ENCODE measurements around the gene PSME1.

The PSME1 gene

DNA sequence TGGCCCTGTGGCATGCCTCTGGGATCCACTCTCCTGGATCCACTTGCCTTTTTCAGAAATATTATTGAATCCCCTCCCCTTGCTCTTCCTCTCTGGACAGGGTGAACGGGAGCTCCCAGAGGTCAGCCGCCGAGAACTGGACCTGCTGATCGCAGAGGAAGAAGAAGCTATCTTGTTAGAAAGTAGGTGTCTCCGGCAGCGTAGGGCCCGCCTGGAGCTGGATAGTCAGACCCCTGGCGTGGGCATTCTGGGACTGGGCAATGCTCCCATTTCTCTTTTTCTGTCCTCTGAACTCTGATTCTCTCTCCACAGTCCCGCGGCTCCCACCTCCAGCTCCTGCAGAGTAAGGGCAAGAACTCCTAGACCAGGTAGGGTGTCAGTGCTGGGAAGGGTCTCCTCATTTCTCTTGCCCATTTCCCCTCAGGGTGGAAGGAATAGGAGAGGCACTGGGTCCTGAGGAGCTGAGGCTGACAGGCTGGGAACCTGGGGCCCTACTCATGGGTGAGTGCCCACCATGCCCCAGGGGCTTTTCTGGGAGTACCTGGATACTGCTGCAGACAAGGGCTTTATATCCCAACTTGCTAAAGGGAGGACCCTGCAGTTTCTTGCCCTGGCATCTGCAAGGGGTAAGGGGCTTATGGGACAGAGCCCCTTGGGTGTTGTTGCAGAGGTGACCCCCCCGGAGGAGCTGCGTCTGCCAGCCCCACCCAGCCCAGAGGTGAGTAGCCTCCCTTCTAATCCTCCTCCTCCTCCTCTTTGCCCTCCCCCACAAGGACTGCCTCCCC lies 41.2 kb downstream of the PSME1 start:
- no peak for DNase-seq

DNA sequence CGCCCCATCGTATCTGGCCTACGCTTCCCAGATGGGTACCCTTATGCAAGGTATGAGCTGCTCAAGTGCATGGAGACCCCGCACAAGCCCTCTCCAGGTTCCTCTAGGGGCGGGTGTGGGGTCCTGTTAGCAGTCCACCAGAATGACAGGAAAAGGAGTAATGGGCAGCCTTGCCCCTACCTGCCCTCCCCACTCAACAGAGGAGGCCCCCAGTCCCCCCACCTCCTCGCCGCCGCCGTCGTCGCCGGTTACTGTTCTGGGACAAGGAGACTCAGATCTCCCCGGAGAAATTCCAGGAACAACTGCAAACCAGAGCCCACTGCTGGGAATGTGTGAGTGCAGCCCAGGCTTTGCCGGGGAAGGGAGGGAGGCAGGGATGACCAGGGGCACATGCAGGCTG lies 41.9 kb downstream of the PSME1 start:
- no peak for DNase-seq

DNA sequence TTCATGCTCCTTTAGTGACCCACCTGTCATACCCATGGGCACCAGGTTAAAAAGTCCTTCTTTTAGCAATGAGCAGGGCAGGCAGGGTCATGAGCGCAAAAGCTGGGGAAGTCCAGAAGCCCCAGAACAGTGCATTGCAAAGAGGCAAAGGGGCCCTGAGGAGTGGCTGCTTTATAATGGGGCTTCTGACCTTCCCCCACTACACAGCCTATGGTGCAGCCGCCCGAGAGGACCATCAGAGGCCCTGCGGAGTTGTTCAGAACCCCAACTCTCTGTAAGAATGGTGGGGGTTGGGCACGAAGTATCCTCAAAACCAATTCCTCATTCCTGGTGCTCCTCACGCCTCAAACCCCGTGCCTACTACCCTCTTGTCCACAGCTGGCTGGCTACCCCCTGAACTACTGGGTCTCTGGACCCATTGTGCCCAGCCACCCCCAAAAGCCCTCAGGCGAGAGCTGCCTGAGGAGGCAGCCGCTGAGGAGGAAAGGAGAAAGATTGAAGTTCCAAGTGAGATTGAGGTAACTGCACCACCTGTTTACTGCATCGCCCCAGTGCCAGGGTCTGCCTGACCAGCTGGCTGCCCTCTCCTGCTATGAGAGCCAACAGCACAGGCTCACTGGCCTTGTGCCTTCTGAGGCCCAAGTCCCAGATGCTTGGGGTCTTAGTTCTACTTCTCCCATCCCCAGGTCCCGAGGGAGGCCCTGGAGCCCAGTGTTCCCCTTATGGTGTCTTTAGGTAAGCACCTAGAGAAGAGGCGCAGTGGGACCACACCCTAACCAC lies 42.6 kb downstream of the PSME1 start:
- DNase-seq, result no peak

DNA sequence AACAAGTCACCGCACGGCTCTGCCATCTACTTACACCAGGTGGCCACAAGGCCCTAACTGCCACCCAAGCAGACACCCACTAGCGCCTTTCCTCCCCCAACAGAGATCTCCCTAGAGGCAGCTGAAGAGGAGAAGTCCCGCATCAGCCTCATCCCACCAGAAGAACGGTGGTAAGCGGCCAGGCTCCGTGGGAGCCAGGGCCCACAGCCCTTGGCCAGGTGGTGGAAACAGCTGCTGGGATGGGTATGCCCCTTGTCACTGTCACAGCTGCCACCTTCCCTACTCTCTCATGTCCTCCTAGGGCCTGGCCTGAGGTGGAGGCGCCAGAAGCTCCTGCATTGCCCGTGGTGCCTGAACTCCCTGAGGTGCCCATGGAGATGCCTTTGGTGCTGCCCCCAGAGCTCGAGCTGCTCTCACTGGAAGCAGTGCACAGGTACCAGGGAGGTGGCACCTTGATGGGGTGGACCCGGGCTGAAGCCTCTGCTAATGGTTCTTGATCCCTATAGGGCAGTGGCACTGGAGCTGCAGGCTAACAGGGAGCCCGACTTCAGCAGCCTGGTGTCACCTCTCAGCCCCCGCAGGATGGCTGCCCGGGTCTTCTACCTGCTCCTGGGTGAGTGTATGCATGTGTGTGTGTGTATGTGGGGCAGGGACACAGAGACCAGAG lies 43.4 kb downstream of the PSME1 start:
- no peak for DNase-seq

DNA sequence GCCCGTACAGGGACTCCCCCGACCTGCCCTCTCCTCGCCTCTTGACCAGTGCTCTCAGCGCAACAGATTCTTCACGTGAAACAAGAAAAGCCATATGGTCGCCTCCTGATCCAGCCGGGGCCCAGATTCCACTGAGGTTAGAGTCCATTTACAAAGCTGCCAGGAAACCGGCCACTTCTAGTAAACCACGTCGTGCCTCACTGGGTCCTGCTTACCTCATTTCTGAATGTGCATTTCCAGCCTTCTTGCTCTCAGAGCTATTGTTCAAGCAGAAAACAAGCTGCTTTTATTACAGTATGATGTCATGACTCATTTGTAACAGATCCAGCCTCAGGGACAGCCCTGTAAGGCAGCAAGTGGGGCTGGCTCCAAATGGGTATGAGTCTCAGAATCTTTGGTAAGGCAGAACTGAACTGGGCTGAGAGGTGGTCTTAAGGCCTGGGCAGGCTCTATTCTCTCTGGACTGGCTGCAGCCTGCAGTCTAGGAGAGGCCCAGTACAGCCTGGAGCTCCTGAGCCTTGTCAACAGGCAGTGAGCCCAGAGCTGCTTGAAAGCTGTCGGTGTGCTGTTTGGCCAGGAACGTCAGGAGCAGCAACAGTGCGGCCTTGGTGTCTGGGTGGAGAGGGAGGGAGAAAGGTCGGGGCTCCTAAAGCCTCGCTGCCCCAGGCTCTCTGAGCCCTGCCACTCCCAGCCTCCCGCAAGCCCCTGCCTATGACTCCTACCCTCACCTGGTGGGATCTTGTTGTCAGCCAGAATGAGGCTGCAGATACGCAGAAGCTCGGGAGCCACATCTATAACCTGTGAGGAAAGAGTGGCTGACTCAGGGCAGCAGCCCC lies 44.2 kb downstream of the PSME1 start:
- DNase-seq, result no peak

DNA sequence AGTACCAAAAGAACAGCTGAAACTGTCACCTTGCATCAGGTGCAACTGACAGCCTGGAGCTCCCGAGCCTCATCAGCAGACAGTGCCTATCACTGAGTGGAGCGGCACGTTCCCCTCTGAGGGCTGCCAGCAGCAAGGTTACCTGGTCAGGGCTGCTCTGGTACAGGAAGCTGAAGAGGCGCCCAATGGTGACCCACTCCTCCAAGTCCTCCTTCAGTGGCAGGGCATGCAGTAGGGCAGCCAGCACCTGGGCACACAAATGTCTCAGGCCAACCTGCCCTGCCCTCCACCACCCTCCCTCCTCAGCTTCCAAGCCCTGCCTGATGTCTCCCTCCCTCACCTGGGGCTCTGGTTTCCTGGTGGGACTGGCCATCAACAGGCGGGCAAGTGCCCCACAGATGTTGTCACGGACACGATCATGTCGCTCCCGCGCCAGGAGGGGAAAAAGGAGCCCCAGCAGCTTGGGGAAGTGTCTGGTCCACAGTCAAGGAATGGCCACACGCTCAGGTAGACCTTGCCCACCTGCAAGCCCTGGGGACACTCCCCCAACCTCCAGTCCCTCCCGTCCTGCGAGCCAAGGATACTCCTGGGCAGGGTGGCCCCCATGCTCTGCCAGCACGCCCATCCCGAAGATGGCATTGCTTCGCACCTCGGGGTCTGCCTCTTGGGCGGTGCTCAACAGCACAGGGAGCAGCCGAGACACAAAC lies 45.5 kb downstream of the PSME1 start:
- DNase-seq, result no peak

DNA sequence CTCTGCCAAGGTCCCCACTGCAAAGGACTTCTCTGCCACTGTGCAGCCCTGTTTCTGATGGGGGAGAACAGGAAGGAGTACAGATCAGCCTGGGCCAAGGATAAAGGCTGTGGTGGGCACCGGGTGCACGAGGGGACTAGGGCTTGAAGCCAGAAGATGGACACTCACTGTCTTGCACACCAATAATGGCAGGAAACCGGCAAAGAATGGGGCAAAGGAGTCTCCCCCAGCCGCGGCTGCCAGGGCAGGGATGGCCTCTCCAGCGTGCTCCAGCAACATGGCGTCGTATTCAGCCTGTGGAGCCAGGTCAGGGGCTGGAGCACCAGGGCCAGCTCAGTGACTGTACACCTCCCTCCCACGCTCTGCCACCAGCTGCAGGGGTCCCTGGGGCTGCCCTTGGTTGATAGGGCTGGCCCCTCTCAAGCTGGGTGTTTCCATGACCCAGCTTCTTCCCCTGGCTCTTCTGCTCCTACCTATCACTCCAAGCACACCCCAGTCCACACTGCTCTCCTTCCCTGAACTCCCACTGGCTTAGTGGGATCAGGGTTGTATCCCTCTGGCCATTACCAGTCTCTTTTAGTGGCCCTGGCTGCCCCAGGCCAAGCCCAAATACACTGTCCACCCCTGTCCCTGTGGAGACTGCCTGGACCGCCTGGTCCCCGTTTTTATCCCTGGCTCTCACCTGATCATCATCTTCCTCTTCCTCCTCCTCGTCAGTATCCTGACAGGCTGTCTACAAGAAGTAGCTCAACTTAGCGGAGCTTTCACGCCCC lies 46.3 kb downstream of the PSME1 start:
- DNase-seq, result no peak

DNA sequence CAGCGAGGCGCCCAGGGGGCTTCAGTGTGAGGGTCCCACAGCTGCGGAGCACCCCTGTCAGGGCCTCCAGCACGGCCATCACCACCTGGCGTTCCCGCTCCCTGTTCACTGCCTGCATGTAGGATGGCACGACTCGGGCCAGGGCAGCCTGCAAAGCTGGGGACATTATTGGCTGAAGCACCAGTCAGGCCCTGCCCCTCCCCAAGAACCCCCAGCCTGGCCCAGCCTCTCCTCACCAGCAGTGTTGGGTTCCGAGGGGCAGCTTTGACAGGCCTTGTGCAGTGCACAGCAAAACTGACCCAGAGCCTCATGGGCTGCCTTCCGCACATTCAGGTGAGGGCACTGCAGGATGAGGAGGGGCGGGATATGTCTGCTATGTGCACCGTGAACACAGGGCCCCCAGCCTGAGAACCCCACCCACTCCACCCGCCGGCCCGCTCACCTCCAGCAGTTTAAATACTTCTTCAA lies 47.1 kb downstream of the PSME1 start:
- no peak for DNase-seq

DNA sequence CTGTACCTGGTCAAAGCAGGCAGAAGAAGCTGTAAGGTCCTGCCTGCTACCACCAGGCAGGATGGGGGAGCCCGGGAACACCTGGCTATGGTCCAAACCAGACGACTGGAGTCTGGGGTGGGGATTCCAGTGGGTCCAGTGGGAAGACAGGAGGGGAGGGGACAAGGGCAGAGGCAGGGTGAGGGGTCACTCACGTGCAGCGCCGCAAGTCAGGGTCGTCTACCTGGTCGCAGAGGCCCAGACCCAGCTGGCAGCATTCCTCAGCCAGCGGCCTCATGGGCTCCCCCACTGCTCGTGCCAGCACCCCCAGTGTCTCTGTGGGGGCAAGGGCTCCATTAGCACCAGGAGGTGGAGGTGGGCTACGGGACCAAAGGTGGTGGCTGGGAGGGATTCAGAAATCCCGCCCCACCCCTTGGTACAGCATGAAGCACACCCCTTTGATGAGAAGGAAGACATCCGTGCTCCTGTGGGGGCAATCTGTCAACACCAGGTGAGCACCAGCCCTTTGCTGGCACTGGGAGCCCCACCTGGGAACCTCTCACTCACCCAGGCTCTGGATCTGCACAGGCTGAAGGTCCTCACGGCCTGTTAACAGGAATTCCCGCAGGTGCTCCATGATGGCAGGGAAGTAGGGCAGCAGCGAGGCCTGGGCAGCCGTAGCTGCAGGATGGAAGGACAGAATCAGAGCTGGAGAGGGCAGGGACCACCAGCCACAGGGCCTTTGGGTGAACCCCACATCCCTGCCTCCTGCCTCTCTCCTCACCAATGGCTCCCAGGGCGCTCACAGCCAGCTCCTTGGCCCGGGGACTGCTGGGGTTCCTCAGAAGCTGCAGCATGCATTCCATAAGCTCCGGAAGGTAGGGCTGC lies 48.3 kb downstream of the PSME1 start:
- no peak for DNase-seq

DNA sequence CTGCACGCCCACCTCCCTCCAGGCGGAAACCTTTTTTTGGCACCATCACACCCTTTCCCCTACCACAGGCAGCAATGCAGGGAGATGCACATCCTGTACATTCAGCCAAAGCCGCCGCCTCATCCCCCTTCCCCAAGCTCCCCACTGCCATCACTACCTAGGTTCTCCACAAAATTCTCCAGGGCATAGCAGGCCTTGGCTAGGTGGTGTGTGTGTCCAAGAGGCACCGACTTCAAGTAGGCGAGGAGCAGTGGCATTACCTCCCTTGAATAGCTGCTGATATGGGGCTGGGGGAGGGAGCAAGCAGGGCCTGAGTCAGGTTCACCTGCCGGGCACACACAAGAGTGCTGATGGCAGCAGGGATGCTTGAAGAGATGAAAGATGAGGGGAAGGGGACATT lies 49.0 kb downstream of the PSME1 start:
- DNase-seq, result no peak

DNA sequence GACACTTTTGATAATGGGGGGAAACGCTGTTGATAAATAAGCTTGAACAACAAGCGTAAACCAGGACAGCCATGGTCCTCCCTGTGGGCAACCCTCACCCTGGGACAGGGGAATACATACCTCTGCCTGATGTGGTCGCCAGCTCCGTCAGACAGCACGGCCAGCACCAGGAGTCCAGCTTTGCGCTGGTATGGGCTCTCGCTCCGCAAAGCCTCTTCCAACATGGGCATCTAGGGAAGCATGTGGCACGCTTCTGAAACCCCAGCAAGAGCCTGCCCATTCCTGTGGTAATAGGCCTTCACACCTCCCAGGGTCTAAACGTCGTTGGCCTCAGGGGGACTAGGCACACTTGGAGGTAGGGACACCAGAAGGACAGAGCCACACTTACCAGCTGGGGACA lies 49.7 kb downstream of the PSME1 start:
- DNase-seq, result no peak

DNA sequence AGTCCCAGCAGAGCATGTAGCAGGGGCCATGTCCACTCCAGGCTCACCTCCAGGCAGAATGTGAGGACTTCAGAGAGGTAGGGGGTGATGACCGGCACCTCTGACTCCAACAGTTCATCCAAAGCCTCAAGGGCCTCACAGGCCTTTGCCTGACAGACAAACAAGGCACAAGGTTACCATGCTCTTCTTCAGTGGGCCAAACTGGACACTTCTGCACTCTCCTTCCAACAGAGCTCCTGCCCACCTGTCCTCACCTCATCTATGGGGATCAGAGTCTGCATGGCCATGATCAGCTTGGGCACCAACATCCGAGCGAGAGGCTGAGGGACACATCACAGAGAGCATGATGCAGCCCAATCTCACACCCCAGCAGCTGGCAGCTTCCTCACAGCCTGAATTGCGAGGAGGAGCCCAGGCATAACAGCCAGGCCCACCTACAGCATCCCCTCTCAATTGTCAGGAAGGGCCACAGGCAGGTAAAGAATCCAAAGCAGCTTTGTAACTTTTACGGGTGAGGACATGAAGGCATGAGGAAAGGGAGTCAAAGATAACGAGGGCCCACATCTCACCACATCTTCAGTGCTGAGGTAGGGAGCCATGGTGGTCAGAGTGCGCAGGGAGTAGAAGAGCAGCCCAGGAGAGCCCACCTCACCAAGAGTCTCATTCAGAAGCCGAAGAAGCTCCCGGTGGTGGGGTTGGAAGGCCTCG lies 51.0 kb downstream of the PSME1 start:
- no peak for DNase-seq

DNA sequence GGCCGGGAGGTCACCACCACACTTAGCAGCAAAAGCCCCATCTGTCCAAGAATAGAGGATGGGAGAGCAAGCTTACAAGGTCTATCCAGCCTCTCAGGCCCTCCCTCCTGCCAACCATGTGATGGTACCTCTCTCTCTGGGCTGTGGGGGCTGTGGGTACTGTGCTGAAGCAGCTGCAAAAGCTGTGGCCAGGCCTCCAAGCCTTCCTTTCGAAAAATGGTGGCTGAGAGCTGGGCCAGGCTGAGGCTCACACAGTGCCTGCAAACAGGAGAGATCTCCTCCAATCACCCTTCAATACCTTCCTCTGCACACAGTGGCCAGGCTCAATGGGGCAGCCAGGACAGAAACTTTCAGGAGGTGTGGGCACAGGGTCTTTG lies 51.5 kb downstream of the PSME1 start:
- DNase-seq, result no peak

All from activated naive CD4-positive, alpha-beta T cell (primary cell).